ENCODE data around the gene CACNA1D. TPM values are rescaled to one million over a fixed set of nuclear protein-coding genes. Genes with fewer than 3 reads are reported as not detected.

The CACNA1D gene
- total RNA-seq, 4 donors from 2014 or later: 74.6 to 194 (median 105) TPM

GRCh38 chr3:53726643-53727042, 232.2 kb downstream of the CACNA1D start:
- Histone ChIP-seq H3K9me3 (no peaks in the 10 kb centered on the region), H3K36me3 (peaks cover 0 to 4% (median 0%) of the 10 kb centered on the region in 3 donors), H3K27ac (no peak overlapping the region), H3K4me1 (no peaks in the 10 kb centered on the region), H3K27me3 (no peaks in the 10 kb centered on the region), H3K4me3 (no peak overlapping the region)
- TF ChIP-seq, protein P1, sequence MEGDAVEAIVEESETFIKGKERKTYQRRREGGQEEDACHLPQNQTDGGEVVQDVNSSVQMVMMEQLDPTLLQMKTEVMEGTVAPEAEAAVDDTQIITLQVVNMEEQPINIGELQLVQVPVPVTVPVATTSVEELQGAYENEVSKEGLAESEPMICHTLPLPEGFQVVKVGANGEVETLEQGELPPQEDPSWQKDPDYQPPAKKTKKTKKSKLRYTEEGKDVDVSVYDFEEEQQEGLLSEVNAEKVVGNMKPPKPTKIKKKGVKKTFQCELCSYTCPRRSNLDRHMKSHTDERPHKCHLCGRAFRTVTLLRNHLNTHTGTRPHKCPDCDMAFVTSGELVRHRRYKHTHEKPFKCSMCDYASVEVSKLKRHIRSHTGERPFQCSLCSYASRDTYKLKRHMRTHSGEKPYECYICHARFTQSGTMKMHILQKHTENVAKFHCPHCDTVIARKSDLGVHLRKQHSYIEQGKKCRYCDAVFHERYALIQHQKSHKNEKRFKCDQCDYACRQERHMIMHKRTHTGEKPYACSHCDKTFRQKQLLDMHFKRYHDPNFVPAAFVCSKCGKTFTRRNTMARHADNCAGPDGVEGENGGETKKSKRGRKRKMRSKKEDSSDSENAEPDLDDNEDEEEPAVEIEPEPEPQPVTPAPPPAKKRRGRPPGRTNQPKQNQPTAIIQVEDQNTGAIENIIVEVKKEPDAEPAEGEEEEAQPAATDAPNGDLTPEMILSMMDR (IDR thresholded peaks at IDR 0.05): no peak
- TF ChIP-seq POLR2A (IDR thresholded peaks at IDR 0.05): no peak
- DNase-seq: no peak

- TF ChIP-seq, protein P1 (IDR thresholded peaks at IDR 0.05): no peak
- no peak for TF ChIP-seq POLR2A (IDR thresholded peaks at IDR 0.05)
- no peak overlapping the region for H3K27ac ChIP-seq
- H3K4me3 ChIP-seq: no peak overlapping the region
- H3K4me1 ChIP-seq: no peaks in the 10 kb centered on the region
- H3K9me3 ChIP-seq: no peaks in the 10 kb centered on the region
- H3K27me3 ChIP-seq: no peaks in the 10 kb centered on the region
- peaks cover 0 to 9% (median 0%) of the 10 kb centered on the region in 3 donors for H3K36me3 ChIP-seq
- DNase-seq: no peak
Observed at GRCh38 chr3:53728606-53729005, 234.2 kb downstream of the CACNA1D start.

GRCh38 chr3:53729159-53729558, 234.7 kb downstream of the CACNA1D start:
- Histone ChIP-seq H3K9me3 (no peaks in the 10 kb centered on the region), H3K27me3 (no peaks in the 10 kb centered on the region), H3K27ac (no peak overlapping the region), H3K36me3 (peaks cover 0 to 9% (median 0%) of the 10 kb centered on the region in 3 donors), H3K4me3 (no peak overlapping the region), H3K4me1 (no peaks in the 10 kb centered on the region)
- TF ChIP-seq, protein P1 (IDR thresholded peaks at IDR 0.05): no peak
- TF ChIP-seq POLR2A (IDR thresholded peaks at IDR 0.05): no peak
- no peak for DNase-seq

DNA sequence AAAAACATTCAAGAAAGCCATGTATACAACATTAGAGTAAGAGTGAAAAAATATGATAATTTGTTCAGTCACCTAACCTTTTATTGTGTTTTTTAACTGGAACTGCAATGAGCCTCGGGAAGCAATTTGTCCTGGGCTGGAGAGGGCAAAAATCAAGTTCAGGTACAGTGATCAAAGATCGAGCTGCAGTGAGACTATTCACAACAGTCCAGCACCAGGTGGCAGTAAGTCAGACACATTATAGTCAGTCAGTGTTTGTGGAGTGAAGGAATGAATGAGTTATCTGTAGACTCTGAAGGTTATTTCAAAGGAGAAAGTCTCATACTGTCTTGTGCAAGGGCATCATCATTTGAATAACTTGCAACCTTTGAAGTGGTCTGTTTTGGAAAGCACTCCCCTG, 235.2 kb downstream of the CACNA1D start:
- Histone ChIP-seq H3K4me1 (no peaks in the 10 kb centered on the region), H3K9me3 (no peaks in the 10 kb centered on the region), H3K36me3 (peaks cover 0 to 5% (median 0%) of the 10 kb centered on the region in 3 donors), H3K27me3 (no peaks in the 10 kb centered on the region), H3K4me3 (no peak overlapping the region), H3K27ac (no peak overlapping the region)
- TF ChIP-seq POLR2A (IDR thresholded peaks at IDR 0.05): no peak
- TF ChIP-seq, protein P1 (IDR thresholded peaks at IDR 0.05): peak in 3 of 6 experiments; percentile 53 to 54 (median 53)
- DNase-seq: peak in 1 of 3 donors; percentile 57

DNA sequence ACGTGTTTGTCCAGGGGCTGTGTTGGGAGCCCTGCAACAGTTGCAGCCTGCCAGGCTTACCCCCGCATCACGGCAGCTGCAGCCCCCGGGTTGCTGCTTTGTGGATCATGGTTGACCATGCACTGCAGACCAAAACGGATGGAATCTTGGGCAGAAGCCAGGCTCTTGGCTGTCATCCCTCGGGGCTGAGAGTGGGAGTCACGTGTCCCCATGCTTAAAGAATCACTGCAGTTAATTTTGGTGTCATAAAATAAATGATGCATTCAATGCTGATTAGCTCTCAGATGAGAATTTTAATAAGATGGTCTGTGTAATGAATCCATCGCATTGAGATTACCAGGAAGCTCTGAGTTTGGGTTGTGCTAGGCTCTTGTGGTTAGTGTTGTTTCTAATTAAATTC, 236.2 kb downstream of the CACNA1D start:
- Histone ChIP-seq H3K27me3 (no peaks in the 10 kb centered on the region), H3K27ac (no peak overlapping the region), H3K9me3 (no peaks in the 10 kb centered on the region), H3K4me3 (no peak overlapping the region), H3K36me3 (peaks cover 0 to 5% (median 0%) of the 10 kb centered on the region in 3 donors), H3K4me1 (no peaks in the 10 kb centered on the region)
- no peak for DNase-seq
- TF ChIP-seq POLR2A (IDR thresholded peaks at IDR 0.05): no peak
- TF ChIP-seq, protein P1 (IDR thresholded peaks at IDR 0.05): no peak
